ENCODE data around the gene FBLN1.
"Not testable (repeated sequence)": the region's sequence is repeated elsewhere in the genome, so short reads cannot be mapped to it uniquely, and the experiment has no call there.

The FBLN1 gene

DNA sequence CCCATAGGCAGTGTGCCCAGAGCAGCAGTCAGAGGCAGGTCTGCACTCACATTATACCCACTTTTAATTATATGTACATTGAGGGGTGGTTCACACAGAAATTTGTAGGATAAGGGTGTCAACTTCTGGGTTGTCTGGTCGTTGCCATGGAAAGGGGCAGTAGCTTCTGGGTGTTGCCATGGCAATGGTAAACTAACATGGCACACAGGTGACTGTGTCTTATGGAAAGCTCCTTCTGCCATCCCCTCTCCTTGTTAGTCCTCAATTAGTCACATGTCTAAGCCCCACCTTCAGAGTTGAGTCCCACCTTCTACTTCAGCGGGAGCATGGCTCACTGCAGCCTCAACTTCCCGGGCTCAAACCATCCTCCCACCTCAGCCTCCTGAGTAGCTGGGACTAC is 112.7 kb downstream of the FBLN1 start:
- no peak for TF ChIP-seq CTCF (IDR thresholded peaks at IDR 0.05; ENCODE audit: borderline replicate concordance, insufficient read depth, low read depth, low read length)
- H3K4me3 ChIP-seq (ENCODE audit: low read depth, low read length), result no peak overlapping the region

GRCh38 chr22:45616432-45616831 is 113.7 kb downstream of the FBLN1 start:
- TF ChIP-seq CTCF (IDR thresholded peaks at IDR 0.05; ENCODE audit: borderline replicate concordance, insufficient read depth, low read depth, low read length), result no peak
- no peak overlapping the region for H3K4me3 ChIP-seq (ENCODE audit: low read depth, low read length)

- TF ChIP-seq CTCF (IDR thresholded peaks at IDR 0.05; ENCODE audit: borderline replicate concordance, insufficient read depth, low read depth, low read length), result no peak
- no peak overlapping the region for H3K4me3 ChIP-seq (ENCODE audit: low read depth, low read length)
These were observed 115.3 kb downstream of the FBLN1 start for GRCh38 chr22:45617948-45618347.

- TF ChIP-seq CTCF (IDR thresholded peaks at IDR 0.05; ENCODE audit: borderline replicate concordance, insufficient read depth, low read depth, low read length), result no peak
- no peak overlapping the region for H3K4me3 ChIP-seq (ENCODE audit: low read depth, low read length)
These were observed 118.0 kb downstream of the FBLN1 start for GRCh38 chr22:45620706-45621105.

GRCh38 chr22:45621836-45622600 is 119.3 kb downstream of the FBLN1 start:
- H3K4me3 ChIP-seq (ENCODE audit: low read depth, low read length), result no peak overlapping the region
- TF ChIP-seq CTCF (IDR thresholded peaks at IDR 0.05; ENCODE audit: borderline replicate concordance, insufficient read depth, low read depth, low read length), result no peak

DNA sequence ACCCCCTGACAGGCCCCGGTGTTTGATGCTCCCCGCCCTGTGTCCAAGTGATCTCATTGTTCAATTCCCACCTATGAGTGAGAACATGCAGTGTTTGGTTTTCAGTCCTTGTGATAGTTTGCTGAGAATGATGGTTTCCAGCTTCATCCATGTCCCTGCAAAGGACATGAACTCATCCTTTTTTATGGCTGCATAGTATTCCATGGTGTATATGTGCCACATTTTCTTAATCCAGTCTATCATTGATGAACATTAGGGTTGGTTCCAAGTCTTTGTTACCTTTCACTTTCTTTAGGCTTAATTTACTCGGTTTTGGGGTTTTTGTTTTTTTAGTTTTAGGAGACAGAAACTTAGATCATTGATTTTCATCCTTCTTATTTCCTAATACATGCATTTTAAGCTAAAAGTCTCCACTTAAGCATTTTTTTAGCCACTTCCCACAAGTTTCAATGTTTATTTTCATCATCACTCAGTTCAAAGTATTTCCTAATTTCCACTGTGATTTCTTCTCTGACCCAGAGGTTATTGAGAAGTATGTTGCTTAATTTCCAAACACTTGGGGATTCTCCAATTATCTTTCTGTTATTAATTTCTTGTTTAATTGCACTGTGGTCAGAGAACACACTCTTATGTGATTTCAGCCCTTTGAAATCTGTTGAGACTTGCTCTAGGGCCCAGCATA is 120.9 kb downstream of the FBLN1 start:
- H3K4me3 ChIP-seq (ENCODE audit: low read depth, low read length), result not testable (repeated sequence)

- no peak overlapping the region for H3K4me3 ChIP-seq (ENCODE audit: low read depth, low read length)
- no peak for TF ChIP-seq CTCF (IDR thresholded peaks at IDR 0.05; ENCODE audit: borderline replicate concordance, insufficient read depth, low read depth, low read length)
These were observed 123.5 kb downstream of the FBLN1 start for GRCh38 chr22:45626198-45626651.

Data from GM12875 (cell line).